ENCODE results near the gene UBE3B. TPM values are rescaled to one million over a fixed set of nuclear protein-coding genes. Genes with fewer than 3 reads are reported as not detected.
A peak's percentile ranks its signal among the peaks of the same experiment; 100 is the strongest.

Gene UBE3B
- total RNA-seq, 2 donors from 2014 or later: 32.0 to 39.8 TPM

DNA sequence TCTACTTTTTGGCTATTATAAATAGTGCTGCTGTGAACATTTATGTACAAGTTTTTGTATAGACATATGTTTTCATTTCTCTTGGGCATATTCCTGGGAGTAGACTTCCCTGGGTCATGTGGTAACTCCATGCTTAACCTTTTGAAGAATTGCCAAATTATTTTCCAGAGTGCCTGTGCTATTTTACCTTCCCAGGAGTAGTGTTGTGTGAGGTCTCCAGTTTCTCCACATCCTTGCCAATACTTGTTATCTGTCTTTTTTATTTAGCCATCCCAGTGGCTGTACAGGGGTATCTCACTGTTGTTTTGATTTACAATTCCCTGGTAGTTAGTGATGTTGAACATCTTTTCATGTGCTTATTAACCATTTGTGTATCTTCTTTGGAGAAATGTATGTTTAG is 18.9 kb downstream of the UBE3B start:
- H3K4me1 ChIP-seq (ENCODE audit: control insufficient read depth, insufficient read depth, low read length): no peaks in the 10 kb centered on the region
- Mint-ChIP-seq H3K27me3 (ENCODE audit: insufficient read depth) (no peaks in the 10 kb centered on the region), H3K36me3 (ENCODE audit: low read depth) (peaks cover 79% of the 10 kb centered on the region), H3K9me3 (peaks cover 25% of the 10 kb centered on the region), H3K4me3 (no peak overlapping the region), H3K27ac (no peak overlapping the region), H3K4me1 (no peaks in the 10 kb centered on the region)
- no peaks in the 10 kb centered on the region for H3K27me3 ChIP-seq (ENCODE audit: control insufficient read depth, insufficient read depth, low read length, poor library complexity, severe bottlenecking)
- H3K36me3 ChIP-seq (ENCODE audit: control insufficient read depth, insufficient read depth, low read length): peaks cover 74% of the 10 kb centered on the region
- H3K27ac ChIP-seq (ENCODE audit: low read depth, low read length): no peak overlapping the region
- H3K9me3 ChIP-seq (ENCODE audit: control insufficient read depth, low read length): peaks cover 27% of the 10 kb centered on the region
- DNase-seq: no peak
- H3K4me3 ChIP-seq (ENCODE audit: low read length): no peak overlapping the region
- no peak overlapping the region for H3K9ac ChIP-seq (ENCODE audit: extremely low read depth, low read length, poor library complexity, severe bottlenecking)
- TF ChIP-seq, protein P1, sequence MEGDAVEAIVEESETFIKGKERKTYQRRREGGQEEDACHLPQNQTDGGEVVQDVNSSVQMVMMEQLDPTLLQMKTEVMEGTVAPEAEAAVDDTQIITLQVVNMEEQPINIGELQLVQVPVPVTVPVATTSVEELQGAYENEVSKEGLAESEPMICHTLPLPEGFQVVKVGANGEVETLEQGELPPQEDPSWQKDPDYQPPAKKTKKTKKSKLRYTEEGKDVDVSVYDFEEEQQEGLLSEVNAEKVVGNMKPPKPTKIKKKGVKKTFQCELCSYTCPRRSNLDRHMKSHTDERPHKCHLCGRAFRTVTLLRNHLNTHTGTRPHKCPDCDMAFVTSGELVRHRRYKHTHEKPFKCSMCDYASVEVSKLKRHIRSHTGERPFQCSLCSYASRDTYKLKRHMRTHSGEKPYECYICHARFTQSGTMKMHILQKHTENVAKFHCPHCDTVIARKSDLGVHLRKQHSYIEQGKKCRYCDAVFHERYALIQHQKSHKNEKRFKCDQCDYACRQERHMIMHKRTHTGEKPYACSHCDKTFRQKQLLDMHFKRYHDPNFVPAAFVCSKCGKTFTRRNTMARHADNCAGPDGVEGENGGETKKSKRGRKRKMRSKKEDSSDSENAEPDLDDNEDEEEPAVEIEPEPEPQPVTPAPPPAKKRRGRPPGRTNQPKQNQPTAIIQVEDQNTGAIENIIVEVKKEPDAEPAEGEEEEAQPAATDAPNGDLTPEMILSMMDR (conservative IDR thresholded peaks at IDR 0.05): no peak

DNA sequence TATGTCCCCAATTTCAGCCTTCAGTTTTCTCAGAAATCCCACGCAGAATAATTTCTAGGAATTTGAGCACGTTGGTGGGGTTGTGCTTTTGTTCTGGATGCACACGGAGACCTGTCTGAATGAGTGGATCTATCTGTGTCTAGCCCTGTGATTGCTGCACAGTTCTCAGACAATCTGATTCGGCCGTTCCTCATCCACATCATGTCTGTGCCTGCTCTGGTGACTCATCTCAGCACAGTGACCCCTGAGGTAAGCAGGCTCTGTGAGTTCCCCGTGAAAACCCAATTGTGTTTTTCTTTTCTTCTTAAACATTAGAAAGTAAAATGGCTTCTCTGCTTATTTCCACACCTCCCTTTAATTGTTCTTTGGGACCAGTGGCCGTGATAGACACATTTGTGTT is 20.2 kb downstream of the UBE3B start:
- Mint-ChIP-seq H3K4me3 (no peak overlapping the region), H3K27ac (no peak overlapping the region), H3K36me3 (ENCODE audit: low read depth) (peaks cover 72% of the 10 kb centered on the region), H3K4me1 (no peaks in the 10 kb centered on the region), H3K9me3 (peaks cover 25% of the 10 kb centered on the region), H3K27me3 (ENCODE audit: insufficient read depth) (no peaks in the 10 kb centered on the region)
- H3K4me3 ChIP-seq (ENCODE audit: low read length): no peak overlapping the region
- no peaks in the 10 kb centered on the region for H3K4me1 ChIP-seq (ENCODE audit: control insufficient read depth, insufficient read depth, low read length)
- H3K36me3 ChIP-seq (ENCODE audit: control insufficient read depth, insufficient read depth, low read length): peaks cover 71% of the 10 kb centered on the region
- DNase-seq: no peak
- no peak overlapping the region for H3K9ac ChIP-seq (ENCODE audit: extremely low read depth, low read length, poor library complexity, severe bottlenecking)
- H3K27me3 ChIP-seq (ENCODE audit: control insufficient read depth, insufficient read depth, low read length, poor library complexity, severe bottlenecking): no peaks in the 10 kb centered on the region
- TF ChIP-seq, protein P1 (conservative IDR thresholded peaks at IDR 0.05): no peak
- WGBS, 2 experiments (ENCODE audit: insufficient coverage in 1 of 2, insufficient read length in 1 of 2): 96% methylated on average over 6 to 7 of the region's 7 CpGs
- H3K9me3 ChIP-seq (ENCODE audit: control insufficient read depth, low read length): peaks cover 27% of the 10 kb centered on the region
- H3K27ac ChIP-seq (ENCODE audit: low read depth, low read length): no peak overlapping the region

DNA sequence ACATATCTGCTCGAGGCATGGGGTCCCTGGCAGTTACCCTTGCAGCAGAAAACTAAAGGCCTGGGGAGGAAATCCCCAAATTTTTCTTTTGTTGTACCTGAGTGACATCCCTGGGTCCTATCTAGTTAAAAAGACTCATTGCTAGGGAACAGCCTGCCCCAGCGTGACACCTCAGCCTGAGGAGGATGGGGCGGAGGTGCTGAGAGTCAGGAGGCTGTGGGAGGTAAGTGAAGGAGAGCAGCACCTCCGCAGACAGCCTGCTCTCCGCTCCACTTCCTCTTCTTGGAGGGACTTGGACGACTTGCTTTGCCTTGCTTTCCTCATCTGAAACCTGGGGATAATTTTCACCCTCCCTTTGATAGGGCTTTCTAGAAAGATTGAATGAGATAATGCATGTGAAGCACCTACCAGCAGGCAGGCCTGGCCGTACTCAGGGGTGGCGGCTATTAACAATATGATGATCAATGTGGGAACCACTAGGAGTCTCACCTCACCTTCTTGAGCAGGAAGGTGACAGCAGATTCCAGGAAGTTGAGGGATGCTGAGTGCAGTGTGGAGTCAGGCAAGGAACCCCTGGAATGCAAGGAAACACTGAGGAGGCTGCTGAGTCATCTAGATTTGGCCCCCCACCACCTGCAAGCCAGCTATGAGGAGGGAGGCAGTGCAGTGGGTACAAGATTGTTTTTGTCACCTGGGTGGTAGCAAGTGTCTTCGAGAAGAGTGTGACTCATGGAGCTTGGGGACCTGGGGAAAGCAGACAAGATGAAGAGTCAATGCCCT is 23.2 kb downstream of the UBE3B start:
- Histone ChIP-seq H3K4me3 (ENCODE audit: low read length) (no peak overlapping the region), H3K27me3 (ENCODE audit: control insufficient read depth, insufficient read depth, low read length, poor library complexity, severe bottlenecking) (no peaks in the 10 kb centered on the region), H3K9ac (ENCODE audit: extremely low read depth, low read length, poor library complexity, severe bottlenecking) (no peak overlapping the region), H3K27ac (ENCODE audit: low read depth, low read length) (no peak overlapping the region), H3K36me3 (ENCODE audit: control insufficient read depth, insufficient read depth, low read length) (peaks cover 70% of the 10 kb centered on the region), H3K9me3 (ENCODE audit: control insufficient read depth, low read length) (peaks cover 13% of the 10 kb centered on the region), H3K4me1 (ENCODE audit: control insufficient read depth, insufficient read depth, low read length) (no peaks in the 10 kb centered on the region)
- H3K36me3 Mint-ChIP-seq (ENCODE audit: low read depth): peaks cover 69% of the 10 kb centered on the region
- peak; percentile 76 for DNase-seq
- H3K27me3 Mint-ChIP-seq (ENCODE audit: insufficient read depth): no peaks in the 10 kb centered on the region
- peak overlapping the region; percentile 28 for H3K27ac Mint-ChIP-seq
- TF ChIP-seq, protein P1 (conservative IDR thresholded peaks at IDR 0.05): no peak
- WGBS, 2 experiments (ENCODE audit: insufficient coverage in 1 of 2, insufficient read length in 1 of 2): 81 to 82% methylated on average over 7 to 9 of the region's 9 CpGs
- H3K9me3 Mint-ChIP-seq: peaks cover 12% of the 10 kb centered on the region
- H3K4me3 Mint-ChIP-seq: no peak overlapping the region
- peaks cover 8% of the 10 kb centered on the region for H3K4me1 Mint-ChIP-seq
